ENCODE data around the gene TPM2. TPM values are rescaled to one million over a fixed set of nuclear protein-coding genes. Genes with fewer than 3 reads are reported as not detected.
A peak's percentile ranks its signal among the peaks of the same experiment; 100 is the strongest.

The TPM2 gene
- total RNA-seq, 1 experiment from 2014 or later: 138 TPM

DNA sequence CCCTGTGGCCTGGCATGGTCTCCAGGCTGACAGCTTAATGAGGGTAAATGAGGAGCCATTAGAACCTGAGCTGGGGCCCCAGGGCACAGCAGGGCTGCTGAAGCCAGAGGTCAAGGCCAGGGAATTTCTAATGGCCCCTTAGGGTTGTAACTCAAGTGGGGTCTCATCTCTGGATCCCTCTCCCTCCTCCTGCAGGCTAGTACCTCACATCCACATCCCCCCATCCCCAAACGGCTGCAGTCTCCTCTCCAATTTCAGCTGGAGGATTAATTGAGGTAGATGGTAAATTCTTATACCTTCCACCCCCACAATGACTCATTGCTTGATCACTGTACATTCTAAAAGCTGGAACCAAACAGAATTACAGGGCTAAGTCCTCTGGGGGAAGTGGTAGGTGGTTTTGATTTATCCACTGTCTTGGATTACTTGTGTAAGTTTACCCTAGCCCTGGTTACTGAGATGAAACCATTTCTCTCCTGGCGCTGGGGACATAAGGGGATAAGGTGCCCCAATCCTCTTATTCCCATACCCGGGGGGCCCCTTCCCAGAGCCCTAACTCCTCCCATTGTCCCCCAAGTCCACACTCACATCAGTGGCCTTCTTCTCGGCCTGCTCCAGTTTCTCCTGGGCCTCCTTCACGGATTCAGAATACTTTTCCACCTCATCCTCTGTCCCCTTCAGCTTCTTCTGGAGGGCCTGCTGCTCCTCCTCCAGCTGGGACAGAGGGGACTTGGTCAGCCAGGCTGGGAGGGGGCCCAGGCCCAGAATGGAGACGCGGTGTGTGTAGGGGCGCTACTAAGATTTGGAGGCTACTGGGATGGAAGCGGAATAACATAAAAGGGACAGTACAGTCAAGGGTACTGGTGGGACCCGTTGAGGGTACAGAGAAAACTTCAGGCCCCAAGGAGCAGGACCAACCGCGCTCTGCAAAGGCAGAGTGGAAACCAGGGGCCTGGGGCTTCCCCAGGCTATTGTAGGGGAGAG lies 875 bp downstream of the TPM2 start:
- TF ChIP-seq, protein P1, sequence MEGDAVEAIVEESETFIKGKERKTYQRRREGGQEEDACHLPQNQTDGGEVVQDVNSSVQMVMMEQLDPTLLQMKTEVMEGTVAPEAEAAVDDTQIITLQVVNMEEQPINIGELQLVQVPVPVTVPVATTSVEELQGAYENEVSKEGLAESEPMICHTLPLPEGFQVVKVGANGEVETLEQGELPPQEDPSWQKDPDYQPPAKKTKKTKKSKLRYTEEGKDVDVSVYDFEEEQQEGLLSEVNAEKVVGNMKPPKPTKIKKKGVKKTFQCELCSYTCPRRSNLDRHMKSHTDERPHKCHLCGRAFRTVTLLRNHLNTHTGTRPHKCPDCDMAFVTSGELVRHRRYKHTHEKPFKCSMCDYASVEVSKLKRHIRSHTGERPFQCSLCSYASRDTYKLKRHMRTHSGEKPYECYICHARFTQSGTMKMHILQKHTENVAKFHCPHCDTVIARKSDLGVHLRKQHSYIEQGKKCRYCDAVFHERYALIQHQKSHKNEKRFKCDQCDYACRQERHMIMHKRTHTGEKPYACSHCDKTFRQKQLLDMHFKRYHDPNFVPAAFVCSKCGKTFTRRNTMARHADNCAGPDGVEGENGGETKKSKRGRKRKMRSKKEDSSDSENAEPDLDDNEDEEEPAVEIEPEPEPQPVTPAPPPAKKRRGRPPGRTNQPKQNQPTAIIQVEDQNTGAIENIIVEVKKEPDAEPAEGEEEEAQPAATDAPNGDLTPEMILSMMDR (IDR thresholded peaks at IDR 0.05; ENCODE audit: unreplicated experiment): no peak
- H3K27ac Mint-ChIP-seq (ENCODE audit: unreplicated experiment): peak overlapping the region; percentile 95
- H3K9me3 Mint-ChIP-seq (ENCODE audit: low read depth, unreplicated experiment): no peaks in the 10 kb centered on the region
- peaks cover 53% of the 10 kb centered on the region for H3K36me3 Mint-ChIP-seq (ENCODE audit: insufficient read depth, unreplicated experiment)
- peak overlapping the region; percentile 87 for H3K4me3 Mint-ChIP-seq (ENCODE audit: low read depth, unreplicated experiment)
- no peaks in the 10 kb centered on the region for H3K27me3 Mint-ChIP-seq (ENCODE audit: unreplicated experiment)
- no TSS peak for BruUV-seq (replicated peaks)
- intact Hi-C loops (cut with micrococcal nuclease; ENCODE audit: unreplicated experiment): no loop called here
- peaks cover 8% of the 10 kb centered on the region for H3K4me1 Mint-ChIP-seq (ENCODE audit: low read depth, unreplicated experiment)
- no peak for DNase-seq
- CTCF ChIA-PET: interaction anchor here (0.6 to 2.9 kb wide), 6 partner anchors 14 to 1549 kb away, joined by 3 to 7 read pairs (median 3); partner anchors contain the start of genes ARHGEF39 and CA9

DNA sequence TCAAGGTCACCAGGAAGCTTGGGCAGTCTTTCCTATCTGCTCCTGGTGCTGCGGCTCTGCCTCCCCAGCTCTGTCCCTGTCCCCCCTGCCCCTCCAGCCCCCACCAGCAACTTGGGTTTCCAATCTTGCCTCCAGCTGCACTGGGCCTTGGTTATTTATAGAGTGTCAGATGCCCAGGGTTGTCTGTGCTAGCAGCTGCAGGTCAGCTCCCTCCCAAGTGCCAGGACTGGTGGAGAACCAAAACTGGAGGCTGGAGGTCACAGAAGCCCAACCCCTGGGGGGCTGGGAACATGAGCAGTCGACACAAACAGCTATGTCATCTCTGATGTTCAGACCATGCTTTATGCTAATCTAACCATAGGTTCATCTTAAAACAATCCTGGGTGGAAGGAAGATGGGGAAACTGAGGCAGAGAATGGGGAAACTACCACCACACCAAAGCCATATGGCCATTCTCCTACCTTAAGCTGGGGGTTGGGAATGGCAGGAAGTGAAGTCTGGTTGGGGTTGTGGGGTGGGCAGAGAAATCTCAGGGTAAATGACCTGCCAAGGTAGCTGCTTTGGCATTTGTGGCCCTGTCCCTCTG lies 1.7 kb downstream of the TPM2 start:
- intact Hi-C loops (cut with micrococcal nuclease; ENCODE audit: unreplicated experiment): no loop called here
- no TSS peak for BruUV-seq (replicated peaks)
- CTCF ChIA-PET: interaction anchor here (0.6 to 2.9 kb wide), 6 partner anchors 13 to 1548 kb away, joined by 3 to 7 read pairs (median 3); partner anchors contain the start of genes ARHGEF39 and CA9
- TF ChIP-seq, protein P1 (IDR thresholded peaks at IDR 0.05; ENCODE audit: unreplicated experiment): no peak
- H3K4me3 Mint-ChIP-seq (ENCODE audit: low read depth, unreplicated experiment): peak overlapping the region; percentile 87
- H3K9me3 Mint-ChIP-seq (ENCODE audit: low read depth, unreplicated experiment): no peaks in the 10 kb centered on the region
- no peaks in the 10 kb centered on the region for H3K27me3 Mint-ChIP-seq (ENCODE audit: unreplicated experiment)
- H3K27ac Mint-ChIP-seq (ENCODE audit: unreplicated experiment): no peak overlapping the region
- peaks cover 53% of the 10 kb centered on the region for H3K36me3 Mint-ChIP-seq (ENCODE audit: insufficient read depth, unreplicated experiment)
- H3K4me1 Mint-ChIP-seq (ENCODE audit: low read depth, unreplicated experiment): peaks cover 8% of the 10 kb centered on the region
- DNase-seq: no peak

DNA sequence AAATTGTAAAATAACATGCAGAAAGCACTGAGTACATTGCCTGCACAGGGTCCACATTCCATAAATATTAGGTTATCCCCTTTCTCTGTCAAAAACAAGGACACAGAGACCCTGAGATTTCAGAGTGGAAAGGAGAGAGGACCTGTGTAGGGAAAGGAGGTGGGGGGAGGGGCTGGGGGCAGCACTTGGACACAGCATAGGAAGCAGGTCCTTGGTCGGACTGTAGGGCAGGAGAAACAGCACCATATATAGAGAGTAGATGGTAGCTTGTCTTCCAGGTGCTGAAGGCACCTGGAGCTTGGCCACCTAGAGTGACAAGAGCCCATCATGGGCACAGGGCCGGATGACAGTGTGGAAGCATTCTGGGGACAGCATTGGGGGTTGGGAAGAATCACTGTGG lies 2.4 kb downstream of the TPM2 start:
- no TSS peak for BruUV-seq (replicated peaks)
- Mint-ChIP-seq H3K9me3 (ENCODE audit: low read depth, unreplicated experiment) (no peaks in the 10 kb centered on the region), H3K27me3 (ENCODE audit: unreplicated experiment) (no peaks in the 10 kb centered on the region), H3K27ac (ENCODE audit: unreplicated experiment) (peak overlapping the region; percentile 73), H3K4me1 (ENCODE audit: low read depth, unreplicated experiment) (peaks cover 8% of the 10 kb centered on the region), H3K36me3 (ENCODE audit: insufficient read depth, unreplicated experiment) (peaks cover 53% of the 10 kb centered on the region), H3K4me3 (ENCODE audit: low read depth, unreplicated experiment) (peak overlapping the region; percentile 19)
- TF ChIP-seq, protein P1 (IDR thresholded peaks at IDR 0.05; ENCODE audit: unreplicated experiment): no peak
- CTCF ChIA-PET: interaction anchor here (2.9 kb wide), 1 partner anchor 26 kb away, joined by 7 read pairs; no protein-coding TSS in a partner anchor
- no peak for DNase-seq
- intact Hi-C loops (cut with micrococcal nuclease; ENCODE audit: unreplicated experiment): no loop called here

DNA sequence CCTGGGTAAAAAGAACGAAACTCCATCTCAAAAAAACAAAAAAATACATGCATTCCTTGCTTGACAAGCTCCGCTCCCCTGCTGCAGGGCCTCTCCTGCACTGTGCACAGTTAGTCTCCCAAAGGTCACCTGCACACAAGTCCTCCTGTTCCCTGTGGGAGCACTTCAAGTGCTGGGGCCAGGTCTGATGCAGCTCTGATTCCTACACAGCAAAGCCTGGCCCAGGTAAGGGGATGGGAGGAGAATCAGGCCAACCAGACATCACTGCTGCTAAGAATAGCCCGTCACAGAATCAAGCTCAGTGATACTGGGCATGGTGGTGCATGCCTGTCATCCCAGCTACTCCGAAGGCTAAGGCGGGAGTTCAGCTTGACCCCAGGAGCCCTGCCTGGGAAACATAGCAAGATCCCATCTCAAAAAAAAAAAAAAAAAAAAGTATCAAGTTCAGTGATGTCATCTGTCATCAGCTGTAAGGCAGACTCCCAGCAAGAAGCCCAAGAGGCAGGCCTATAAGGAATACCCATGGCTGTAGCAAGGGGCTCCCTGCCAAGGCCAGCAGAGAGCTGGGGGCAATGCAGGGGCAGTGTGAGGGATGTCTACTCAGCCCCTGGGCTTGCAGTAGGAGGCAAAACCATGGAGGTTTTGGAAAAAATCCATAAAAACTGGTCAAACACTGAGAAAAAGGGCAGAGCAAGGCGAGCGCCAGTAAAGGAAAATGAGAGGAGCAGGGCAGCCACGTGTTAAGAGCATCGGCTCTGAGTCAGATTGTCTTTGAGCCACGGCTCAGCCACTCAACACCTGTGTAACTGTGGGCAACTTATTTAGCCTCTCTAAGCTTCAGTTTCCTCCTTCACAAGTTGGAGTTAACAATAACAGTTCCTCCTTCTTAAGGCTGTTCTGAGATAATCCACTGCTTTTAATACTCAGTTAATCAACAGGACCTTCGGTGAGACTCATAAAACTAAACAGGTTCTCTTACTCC lies 3.2 kb downstream of the TPM2 start:
- CTCF ChIA-PET: interaction anchor here (0.6 to 0.7 kb wide), 2 partner anchors 10 to 75 kb away, joined by 3 to 6 read pairs; no protein-coding TSS in a partner anchor
- Mint-ChIP-seq H3K36me3 (ENCODE audit: insufficient read depth, unreplicated experiment) (peaks cover 58% of the 10 kb centered on the region), H3K4me1 (ENCODE audit: low read depth, unreplicated experiment) (peaks cover 9% of the 10 kb centered on the region)

More for the DNA sequence above, 3.2 kb downstream of the TPM2 start:
- H3K4me3 Mint-ChIP-seq (ENCODE audit: low read depth, unreplicated experiment): no peak overlapping the region
- H3K27me3 Mint-ChIP-seq (ENCODE audit: unreplicated experiment): no peaks in the 10 kb centered on the region
- intact Hi-C loops (cut with micrococcal nuclease; ENCODE audit: unreplicated experiment): no loop called here
- no peak overlapping the region for H3K27ac Mint-ChIP-seq (ENCODE audit: unreplicated experiment)
- TF ChIP-seq, protein P1 (IDR thresholded peaks at IDR 0.05; ENCODE audit: unreplicated experiment): no peak
- no TSS peak for BruUV-seq (replicated peaks)
- no peaks in the 10 kb centered on the region for H3K9me3 Mint-ChIP-seq (ENCODE audit: low read depth, unreplicated experiment)
- DNase-seq: no peak
